HEK293T (cell line): Measurements from ENCODE around the gene C3AR1.

Experiments
- BHLHE40 ChIP-seq: fragments of 450-650 bp; IDR thresholded peaks from 2 replicates; pipeline ENCODE4 v1.6.1; 2016; ENCODE audit warnings: mild to moderate bottlenecking, moderate library complexity, borderline replicate concordance
- CTBP1 ChIP-seq: fragments of 450-650 bp; IDR thresholded peaks from 2 replicates; pipeline ENCODE4 v1.6.1; 2016; ENCODE audit warnings: borderline replicate concordance
- ELF4 ChIP-seq: fragments of 450-650 bp; IDR thresholded peaks from 2 replicates; pipeline ENCODE4 v1.6.1; 2017; ENCODE audit warnings: antibody characterized with exemption
- FOXA1 ChIP-seq: fragments of 450-650 bp; IDR thresholded peaks from 2 replicates; pipeline ENCODE4 v1.6.1; 2016; ENCODE audit warnings: mild to moderate bottlenecking
- FOXM1 ChIP-seq: fragments of 450-650 bp; IDR thresholded peaks from 2 replicates; pipeline ENCODE4 v1.6.1; 2017; ENCODE audit warnings: mild to moderate bottlenecking, borderline replicate concordance
- NFRKB ChIP-seq: fragments of 450-650 bp; IDR thresholded peaks from 2 replicates; pipeline ENCODE4 v1.6.1; 2016; ENCODE audit warnings: mild to moderate bottlenecking, moderate library complexity
- SP1 ChIP-seq: fragments of 450-650 bp; IDR thresholded peaks from 2 replicates; pipeline ENCODE4 v1.6.1; 2017
- ZNF384 ChIP-seq: fragments of 450-650 bp; IDR thresholded peaks from 2 replicates; pipeline ENCODE4 v1.6.1; 2016

DNA sequence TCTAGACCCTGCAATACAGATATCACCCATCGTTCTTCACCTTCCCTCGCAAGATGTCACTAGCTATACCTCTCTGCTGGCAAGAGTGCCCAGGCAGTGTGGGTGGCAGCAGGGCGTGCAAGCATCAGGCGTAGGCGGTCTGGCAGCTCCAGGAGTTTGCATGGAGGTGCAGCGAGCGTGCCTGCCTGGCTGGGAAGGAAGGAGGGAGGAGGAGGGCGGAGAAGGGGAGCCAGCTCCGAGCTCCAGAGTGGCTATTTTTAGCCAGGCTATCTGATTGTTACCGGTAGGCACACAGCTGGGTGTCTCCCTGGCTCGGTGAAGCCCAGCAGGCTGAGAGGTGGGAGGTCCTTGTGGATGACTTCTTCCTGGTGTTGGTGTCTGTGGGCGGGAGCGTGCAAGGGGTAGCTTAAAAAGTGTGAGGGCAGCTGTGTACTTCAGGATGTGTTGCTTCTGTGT lies 27.5 kb downstream of the C3AR1 start:
- no peak for TF ChIP-seq BHLHE40
- no peak for TF ChIP-seq SP1
- no peak for TF ChIP-seq ELF4
- no peak for TF ChIP-seq ZNF384
- TF ChIP-seq FOXM1, result no peak
- TF ChIP-seq CTBP1, result no peak
- no peak for TF ChIP-seq NFRKB
- no peak for TF ChIP-seq FOXA1
